ENCODE measurements around the gene TBRG4.

- TF ChIP-seq POLR2A (IDR thresholded peaks at IDR 0.05) = no peak
- TF ChIP-seq CTCF (IDR thresholded peaks at IDR 0.05 in 8 of 11, conservative IDR thresholded peaks at IDR 0.05 in 3 of 11) = no peak
- no peak for TF ChIP-seq POLR2AphosphoS5 (IDR thresholded peaks at IDR 0.05)
These were observed 58.1 kb downstream of the TBRG4 start for GRCh38 chr7:45053401-45053800.

All from spleen (tissue), 7 donors.